Glutamatergic neuron (in vitro differentiated cells): ENCODE data around the gene MYORG. TPM values are rescaled to one million over a fixed set of nuclear protein-coding genes. Genes with fewer than 3 reads are reported as not detected.

Experiments
- DNase-seq: peaks from one replicate; pipeline ENCODE4 v3.0.0; 2022
- H3K27ac Mint-ChIP-seq: one replicate; pipeline ENCODE4 v1.8.0; 2020; ENCODE audit warnings: mild to moderate bottlenecking, mixed read lengths, inconsistent platforms; ENCODE audit not compliant: unreplicated experiment
- H3K27me3 Mint-ChIP-seq: one replicate; pipeline ENCODE4 v1.8.0; 2020; ENCODE audit warnings: mild to moderate bottlenecking, moderate library complexity, mixed read lengths, inconsistent platforms; ENCODE audit not compliant: unreplicated experiment
- H3K36me3 Mint-ChIP-seq: one replicate; pipeline ENCODE4 v1.8.0; 2020; ENCODE audit warnings: mild to moderate bottlenecking, mixed read lengths, inconsistent platforms; ENCODE audit not compliant: unreplicated experiment
- H3K4me1 Mint-ChIP-seq: one replicate; pipeline ENCODE4 v1.8.0; 2020; ENCODE audit warnings: mild to moderate bottlenecking, low read depth, mixed read lengths, inconsistent platforms; ENCODE audit not compliant: unreplicated experiment
- H3K4me3 Mint-ChIP-seq: one replicate; pipeline ENCODE4 v1.8.0; 2020; ENCODE audit warnings: mild to moderate bottlenecking, mixed read lengths, inconsistent platforms; ENCODE audit not compliant: unreplicated experiment
- H3K9me3 Mint-ChIP-seq: one replicate; pipeline ENCODE4 v1.8.0; 2020; ENCODE audit warnings: mild to moderate bottlenecking, moderate library complexity, mixed read lengths, inconsistent platforms; ENCODE audit not compliant: unreplicated experiment
- CTCF ChIP-seq: fragments of 200-600 bp; sonication (generic); IDR thresholded peaks from one replicate; pipeline ENCODE4 v1.5.0; 2021; ENCODE audit not compliant: partially characterized antibody, unreplicated experiment
- total RNA-seq: library from RNA; stranded (reverse); fragmentation: NEBNext Ultra II Directional; extraction: Animal tissue kit (Norgen Biotek cat#: 25700); gene quantifications from one replicate; pipeline ENCODE4 v1.2.1, GENCODE V29; 2021; ENCODE audit not compliant: unreplicated experiment

MYORG gene
- total RNA-seq, 1 donor from 2014 or later, result 4.6 TPM

GRCh38 chr9:34321451-34321850, 55.2 kb downstream of the MYORG start:
- Mint-ChIP-seq H3K27me3 (peaks cover 3% of the 10 kb centered on the region), H3K4me1 (no peaks in the 10 kb centered on the region), H3K27ac (no peak overlapping the region), H3K36me3 (no peaks in the 10 kb centered on the region), H3K4me3 (no peak overlapping the region), H3K9me3 (peaks cover 4% of the 10 kb centered on the region)
- DNase-seq, result no peak
- no peak for TF ChIP-seq CTCF

- Mint-ChIP-seq H3K27me3 (no peaks in the 10 kb centered on the region), H3K4me1 (no peaks in the 10 kb centered on the region), H3K36me3 (no peaks in the 10 kb centered on the region), H3K4me3 (no peak overlapping the region), H3K9me3 (peaks cover 2% of the 10 kb centered on the region), H3K27ac (no peak overlapping the region)
- DNase-seq, result no peak
- no peak for TF ChIP-seq CTCF
These were observed 58.4 kb downstream of the MYORG start for GRCh38 chr9:34318163-34318790.

- Mint-ChIP-seq H3K27me3 (no peaks in the 10 kb centered on the region), H3K36me3 (no peaks in the 10 kb centered on the region), H3K27ac (no peak overlapping the region), H3K9me3 (peaks cover 2% of the 10 kb centered on the region), H3K4me3 (no peak overlapping the region), H3K4me1 (no peaks in the 10 kb centered on the region)
- no peak for DNase-seq
- no peak for TF ChIP-seq CTCF
These were observed 59.3 kb downstream of the MYORG start for GRCh38 chr9:34317436-34317835.

Other genes starting within 250 kb of the MYORG start
- gene UBAP1, start 197.9 kb downstream of the MYORG start, total RNA-seq, result 28.4 TPM
- 0.78 TPM for gene KIF24, start 47.6 kb downstream of the MYORG start, total RNA-seq
- 7.2 TPM for gene NUDT2, start 47.3 kb downstream of the MYORG start, total RNA-seq
- gene FAM219A, start 81.7 kb upstream of the MYORG start, total RNA-seq, result 221 TPM
- gene DNAI1, start 81.9 kb upstream of the MYORG start, total RNA-seq, result 1.2 TPM
- 11.5 TPM for gene ENHO, start 146.1 kb upstream of the MYORG start, total RNA-seq
- gene CNTFR, start 212.8 kb upstream of the MYORG start, total RNA-seq, result 170 TPM
- 12.6 TPM for gene RPP25L, start 235.2 kb upstream of the MYORG start, total RNA-seq
- 119 TPM for gene DCTN3, start 243.6 kb upstream of the MYORG start, total RNA-seq